Spleen (tissue), 11 donors: ENCODE measurements around the gene MINDY4. TPM values are rescaled to one million over a fixed set of nuclear protein-coding genes. Genes with fewer than 3 reads are reported as not detected.

ENCODE experiments used
- DNase-seq: peaks from one replicate; pipeline ENCODE4 v3.0.0-alpha.2; 2020
- H3K27ac ChIP-seq, 8 donors: fragments of 200-600 bp; sonication (generic) in 7 of 8; 1 replicate in 4 of 8; 2 replicates in 4 of 8; pipeline versions ENCODE4 v1.5.0 to v1.8.0; 2016 to 2021; ENCODE audit warnings: inconsistent platforms in 4 of 8, mild to moderate bottlenecking in 4 of 8, moderate library complexity in 1 of 8
- H3K27me3 ChIP-seq, 7 donors: fragments of 200-600 bp; sonication (generic) in 6 of 7; replicated peaks in 1 of 7; 1 replicate in 4 of 7; 2 replicates in 3 of 7; pipeline versions ENCODE4 v1.5.0 to v1.8.0; 2016 to 2021; ENCODE audit warnings: inconsistent platforms in 3 of 7, mild to moderate bottlenecking in 1 of 7
- H3K36me3 ChIP-seq, 6 donors: fragments of 200-600 bp; sonication (generic) in 5 of 6; 1 replicate in 4 of 6; 2 replicates in 2 of 6; pipeline versions ENCODE4 v1.5.0 to v1.8.0; 2016 to 2021; ENCODE audit warnings: inconsistent platforms in 2 of 6
- H3K4me1 ChIP-seq, 6 donors: fragments of 200-600 bp; sonication (generic) in 5 of 6; 1 replicate in 3 of 6; 2 replicates in 3 of 6; pipeline versions ENCODE4 v1.5.0 to v1.8.0; 2016 to 2021; ENCODE audit warnings: inconsistent platforms in 3 of 6
- H3K4me3 ChIP-seq, 8 donors: fragments of 200-600 bp; sonication (generic) in 7 of 8; 1 replicate in 4 of 8; 2 replicates in 4 of 8; pipeline versions ENCODE4 v1.5.0 to v1.8.0; 2016 to 2021; ENCODE audit warnings: inconsistent platforms in 4 of 8, mild to moderate bottlenecking in 4 of 8, moderate library complexity in 2 of 8
- H3K9me3 ChIP-seq, 8 donors: fragments of 200-600 bp; sonication (generic) in 7 of 8; 1 replicate in 4 of 8; 2 replicates in 4 of 8; pipeline versions ENCODE4 v1.5.0 to v1.8.0; 2016 to 2021; ENCODE audit warnings: inconsistent platforms in 4 of 8
- CTCF ChIP-seq, 11 experiments: fragments of 200-600 bp in 7 of 11; fragments of 450-650 bp in 4 of 11; sonication (generic) in 4 of 11; IDR thresholded peaks in 8 of 11; conservative IDR thresholded peaks in 3 of 11; 1 replicate in 7 of 11; 2 replicates in 4 of 11; pipeline versions ENCODE4 v1.4.0 to v1.8.0; 2016 to 2021; ENCODE audit warnings: antibody characterized with exemption in 11 of 11, inconsistent platforms in 4 of 11, mild to moderate bottlenecking in 1 of 11
- POLR2A ChIP-seq, 3 donors: fragments of 450-650 bp; IDR thresholded peaks; one replicate each; pipeline ENCODE4 v1.5.1; 2017; ENCODE audit warnings: antibody characterized with exemption in 3 of 3, mild to moderate bottlenecking in 1 of 3
- POLR2AphosphoS5 ChIP-seq, 3 donors: sonication (generic); formaldehyde crosslinking; IDR thresholded peaks; one replicate each; pipeline ENCODE4 v1.5.1; 2017; ENCODE audit warnings: antibody characterized with exemption in 3 of 3
- WGBS, 5 donors: extraction: QIAGEN DNeasy Blood & Tissue Kit in 3 of 5; methylation state at CpG; one replicate each; pipeline versions ENCODE4 v1.1.5 to v1.1.7; 2013 to 2018; 5-methylcytosine and 5-hydroxymethylcytosine counted together
- intact Hi-C: fragments of 100-400 bp; cut with DNase I; formaldehyde crosslinking; loops from one replicate; pipeline ENCODE4 v1.15.0; 2023; ENCODE audit warnings: low total_unique reads
- polyA plus RNA-seq, 3 donors: library from polyadenylated mRNA; stranded (reverse); fragments of 200-250 nt; gene quantifications; one replicate each; pipeline ENCODE4 v1.2.1, GENCODE V29; 2013
- total RNA-seq, 7 donors: library from RNA; depleted of rRNA in 3 of 7; stranded (reverse); fragments of >200 nt in 3 of 7; fragmentation: NEBNext Ultra II Directional in 4 of 7; extraction: Animal tissue kit (Norgen Biotek cat#: 25700) in 4 of 7; gene quantifications; one replicate each; pipeline versions ENCODE4 v1.1.0 to v1.2.1, GENCODE V29; 2016 to 2021
- donor health status: healthy with polysubstance abuse.
- donor health status: DM: no; HTN: no; CAD: no; lungs with moderate emphysema.
- donor health status: DM: no; HTN: no; CAD: no.
- donor health status: Bipolar disorder and iron deficiency.
- donor health status: healthy.
- donor health status: DM: no; HTN: no; CAD: no.
- donor health status: DM: yes; HTN: yes; CAD: no.

MINDY4 gene
- total and polyA plus RNA-seq, 10 donors, result 0.63 to 7.0 (median 3.0) TPM

GRCh38 chr7:30761214-30762156 lies 9.7 kb upstream of the MINDY4 start:
- H3K9me3 ChIP-seq, result no peaks in the 10 kb centered on the region
- peaks cover 0 to 30% (median 0%) of the 10 kb centered on the region in 7 donors for H3K27me3 ChIP-seq
- TF ChIP-seq CTCF (IDR thresholded peaks at IDR 0.05 in 8 of 11, conservative IDR thresholded peaks at IDR 0.05 in 3 of 11) (no peak), POLR2AphosphoS5 (IDR thresholded peaks at IDR 0.05) (peak in 1 of 3 donors; percentile 25), POLR2A (IDR thresholded peaks at IDR 0.05) (no peak)
- intact Hi-C loops, result no loop called here
- peaks cover 0 to 31% (median 0%) of the 10 kb centered on the region in 6 donors for H3K4me1 ChIP-seq
- H3K27ac ChIP-seq, result peak overlapping the region in 1 of 8 donors; percentile 24
- no peak overlapping the region for H3K4me3 ChIP-seq
- DNase-seq, result no peak
- WGBS, 5 donors, result 71 to 82% (median 74%) methylated on average over 13 of the region's 13 CpGs
- H3K36me3 ChIP-seq, result no peaks in the 10 kb centered on the region

GRCh38 chr7:30764030-30764975 lies 6.9 kb upstream of the MINDY4 start:
- intact Hi-C loops, result no loop called here
- Histone ChIP-seq H3K36me3 (no peaks in the 10 kb centered on the region), H3K27me3 (peaks cover 0 to 19% (median 0%) of the 10 kb centered on the region in 7 donors), H3K4me3 (no peak overlapping the region), H3K27ac (peak overlapping the region in 3 of 8 donors; percentile 13 to 38 (median 23)), H3K9me3 (no peaks in the 10 kb centered on the region), H3K4me1 (peaks cover 0 to 17% (median 0%) of the 10 kb centered on the region in 6 donors)
- 63 to 84% (median 74%) methylated on average over 6 of the region's 6 CpGs for WGBS, 5 donors
- DNase-seq, result no peak
- no peak for TF ChIP-seq POLR2AphosphoS5 (IDR thresholded peaks at IDR 0.05)
- TF ChIP-seq POLR2A (IDR thresholded peaks at IDR 0.05), result no peak
- TF ChIP-seq CTCF (IDR thresholded peaks at IDR 0.05 in 8 of 11, conservative IDR thresholded peaks at IDR 0.05 in 3 of 11), result no peak

GRCh38 chr7:30765408-30765807 lies 5.8 kb upstream of the MINDY4 start:
- no peaks in the 10 kb centered on the region for H3K9me3 ChIP-seq
- peaks cover 0 to 8% (median 0%) of the 10 kb centered on the region in 7 donors for H3K27me3 ChIP-seq
- H3K4me3 ChIP-seq, result no peak overlapping the region
- H3K36me3 ChIP-seq, result no peaks in the 10 kb centered on the region
- DNase-seq, result no peak
- 87 to 100% (median 91%) methylated on average over 2 of the region's 2 CpGs for whole genome bisulfite sequencing, 5 donors
- H3K4me1 ChIP-seq, result peaks cover 0 to 17% (median 0%) of the 10 kb centered on the region in 6 donors
- no peak for TF ChIP-seq POLR2AphosphoS5 (IDR thresholded peaks at IDR 0.05)
- TF ChIP-seq CTCF (IDR thresholded peaks at IDR 0.05 in 8 of 11, conservative IDR thresholded peaks at IDR 0.05 in 3 of 11), result no peak
- no peak for TF ChIP-seq POLR2A (IDR thresholded peaks at IDR 0.05)
- intact Hi-C loops, result no loop called here
- H3K27ac ChIP-seq, result peak overlapping the region in 1 of 8 donors; percentile 38
